Stimulated activated CD4-positive, alpha-beta T cell treated with anti-CD3 and anti-CD28 coated beads, Interleukin-1b, Interleukin-23, amount 100 ng/mL, for 24 hours (primary cell): ENCODE measurements around the gene MMP17.

Experiments used
- DNase-seq, 4 experiments: peaks; one replicate each; pipeline ENCODE4 v3.0.0-alpha.2; 2020; ENCODE audit warnings: low read depth in 4 of 4, low spot score in 1 of 4

The MMP17 gene

GRCh38 chr12:131847456-131847855 is 19.3 kb downstream of the MMP17 start:
- no peak for DNase-seq

DNA sequence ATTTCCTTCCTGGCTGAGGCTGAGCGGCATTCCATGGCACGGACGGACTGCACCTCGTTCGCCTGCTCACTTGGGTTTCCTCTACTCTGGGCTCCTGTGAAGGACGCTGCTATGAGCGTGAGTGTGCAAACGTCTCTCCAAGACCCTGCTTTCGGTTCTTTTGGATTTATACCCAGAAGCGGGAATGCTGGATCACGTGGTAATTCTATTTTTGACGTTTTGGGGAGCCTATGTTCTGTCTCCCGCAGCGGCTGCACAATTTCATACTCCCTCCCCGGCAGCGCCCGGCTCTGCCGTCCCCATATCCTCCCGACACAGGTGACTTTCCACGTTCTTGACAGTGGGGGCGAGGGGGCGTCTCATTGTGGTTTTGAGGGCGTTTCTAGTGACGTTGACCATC is 20.6 kb downstream of the MMP17 start:
- DNase-seq: no peak

DNA sequence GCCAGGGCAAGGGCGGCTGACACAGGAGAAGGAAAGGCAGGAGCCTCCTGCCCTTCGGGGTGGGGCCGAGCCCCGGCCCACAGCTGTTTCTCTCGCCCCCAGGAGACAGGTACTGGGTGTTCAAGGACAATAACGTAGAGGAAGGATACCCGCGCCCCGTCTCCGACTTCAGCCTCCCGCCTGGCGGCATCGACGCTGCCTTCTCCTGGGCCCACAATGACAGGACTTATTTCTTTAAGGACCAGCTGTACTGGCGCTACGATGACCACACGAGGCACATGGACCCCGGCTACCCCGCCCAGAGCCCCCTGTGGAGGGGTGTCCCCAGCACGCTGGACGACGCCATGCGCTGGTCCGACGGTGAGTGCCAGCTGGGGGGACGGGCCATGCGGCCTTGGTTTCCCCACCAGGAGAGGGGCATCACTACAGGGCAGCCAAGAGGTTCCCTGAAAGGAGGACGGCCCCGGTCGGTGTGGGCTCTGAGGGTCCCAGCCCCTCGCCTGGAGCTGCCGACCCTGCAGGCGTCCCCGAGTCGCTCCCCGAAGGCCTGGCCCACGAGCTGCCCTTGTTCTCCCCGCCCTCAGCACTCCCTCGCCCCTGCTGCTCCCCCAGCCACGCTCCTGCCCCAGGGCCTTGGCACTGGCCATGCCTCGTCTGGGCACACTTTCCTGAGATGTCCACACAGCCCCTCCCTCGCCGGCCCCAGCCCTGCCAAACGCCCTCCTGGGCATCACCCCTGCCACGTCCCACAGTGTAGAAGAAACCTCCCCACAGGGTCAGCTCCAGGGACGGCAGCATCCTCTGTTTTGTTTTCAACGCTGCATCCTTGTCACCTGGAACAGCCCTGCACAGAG is 21.7 kb downstream of the MMP17 start:
- DNase-seq: no peak

- no peak for DNase-seq
Observed at GRCh38 chr12:131850856-131851559, 22.8 kb downstream of the MMP17 start.

GRCh38 chr12:131851741-131852550 is 23.8 kb downstream of the MMP17 start:
- DNase-seq: no peak

DNA sequence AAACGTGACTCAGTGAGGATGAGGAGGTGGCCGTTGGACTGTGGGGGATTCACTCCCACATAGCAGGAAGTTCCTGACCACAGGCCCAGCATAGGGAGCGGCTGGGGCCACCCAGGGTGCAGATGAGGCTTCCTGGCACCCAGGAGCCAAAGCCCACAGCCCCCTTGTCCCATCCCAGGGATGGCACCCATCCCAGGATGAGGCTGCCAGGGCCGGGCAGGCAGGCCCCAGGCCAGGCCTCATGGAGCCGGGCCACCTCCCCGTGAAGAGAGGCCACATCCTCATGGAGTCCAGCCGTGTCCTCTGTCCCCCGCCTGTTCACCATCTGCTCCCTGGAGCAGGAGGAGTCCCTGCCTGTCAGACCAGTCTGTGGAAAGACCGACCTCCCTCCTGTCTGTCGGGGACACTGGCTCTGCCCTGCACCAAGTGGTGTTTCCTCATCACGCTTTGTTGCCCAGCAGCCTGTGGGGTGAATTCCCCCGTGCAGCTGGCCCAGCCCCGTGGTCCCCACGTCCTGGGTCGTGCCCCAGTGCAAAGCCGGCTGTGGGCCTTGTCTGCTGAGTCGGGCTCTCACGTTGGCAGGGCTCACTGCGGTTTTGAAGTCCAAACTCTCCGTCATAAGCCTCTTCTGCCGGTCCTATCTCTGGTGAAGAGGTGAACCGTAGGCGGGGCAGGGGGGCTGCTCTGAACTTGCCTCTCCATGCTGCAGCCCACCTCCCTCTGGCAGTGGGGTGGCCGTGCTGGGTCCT is 24.5 kb downstream of the MMP17 start:
- no peak for DNase-seq

DNA sequence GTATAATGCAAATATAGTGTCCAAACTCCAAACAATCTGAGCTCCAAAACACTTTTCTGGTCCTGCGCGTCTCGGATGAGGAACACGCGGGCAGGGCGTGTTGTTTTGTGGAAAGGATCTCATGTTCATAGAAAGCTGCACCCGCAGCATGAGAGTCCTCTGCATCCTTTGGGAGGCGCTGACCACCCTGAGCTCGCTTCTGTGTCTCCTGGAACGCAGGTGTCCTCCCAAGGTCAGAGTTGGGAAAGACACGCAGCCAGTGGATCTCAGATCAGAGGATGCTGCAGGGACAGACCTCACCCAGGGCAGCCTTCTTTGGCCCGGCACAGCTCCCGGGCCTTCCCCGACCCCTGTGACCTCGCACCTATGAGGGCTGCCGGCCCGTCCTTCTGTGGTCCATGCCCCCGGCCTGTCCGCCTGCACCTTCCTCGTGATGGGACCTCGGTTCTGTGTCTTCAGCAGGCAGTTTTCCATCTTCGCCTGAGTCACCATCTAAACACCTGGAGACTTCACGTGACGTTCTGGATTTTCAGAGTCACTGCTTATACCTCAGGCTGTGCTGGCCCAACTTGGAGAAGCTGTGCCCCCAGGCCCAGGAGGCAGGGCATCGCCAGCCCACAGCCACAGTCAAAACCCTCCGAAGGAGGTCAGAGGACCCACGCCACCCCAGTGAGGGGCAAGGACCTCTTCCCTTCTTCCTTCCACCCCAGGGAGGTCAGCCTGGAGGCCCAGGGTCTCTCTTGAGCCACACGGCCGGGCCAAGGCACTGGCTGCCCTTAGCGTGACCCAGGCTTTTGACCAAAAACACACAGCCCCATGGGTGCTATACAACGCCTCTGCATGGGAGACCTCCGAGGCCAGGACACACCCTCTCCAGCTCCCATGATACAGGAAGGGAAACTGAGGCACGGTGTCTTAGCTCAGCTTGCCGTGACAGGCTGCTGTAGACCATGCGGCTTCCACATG is 25.9 kb downstream of the MMP17 start:
- DNase-seq: no peak

DNA sequence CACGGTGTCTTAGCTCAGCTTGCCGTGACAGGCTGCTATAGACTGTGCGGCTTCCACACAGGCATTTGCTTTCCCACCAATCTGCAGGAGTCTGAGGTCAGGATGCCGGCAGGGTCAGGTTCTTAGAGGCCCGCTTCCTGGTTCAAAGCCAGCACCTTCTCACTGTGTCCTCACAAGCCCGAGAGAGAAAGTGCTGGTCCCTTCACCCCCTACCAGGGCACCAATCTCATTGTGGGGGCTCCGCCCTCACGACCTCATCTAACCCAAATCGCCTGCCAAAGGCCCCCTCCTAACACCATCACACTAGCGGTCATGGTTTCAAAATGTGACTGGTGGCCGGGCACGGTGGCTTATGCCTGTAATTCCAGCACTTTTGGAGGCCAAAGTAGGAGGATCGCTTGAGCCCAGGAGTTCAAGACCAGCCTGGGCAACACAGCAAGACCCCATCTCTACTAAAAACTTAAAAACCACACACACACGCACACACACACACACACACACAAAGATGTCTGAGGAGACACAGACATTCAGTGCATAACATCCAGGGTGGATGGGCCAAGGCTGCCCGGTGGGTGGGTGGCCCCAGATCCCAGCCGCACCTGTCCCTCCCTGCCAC is 26.8 kb downstream of the MMP17 start:
- DNase-seq: no peak

GRCh38 chr12:131855521-131856142 is 27.4 kb downstream of the MMP17 start:
- DNase-seq: no peak

- DNase-seq: no peak
Observed at GRCh38 chr12:131856366-131857097, 28.3 kb downstream of the MMP17 start.

- DNase-seq: no peak
Observed at GRCh38 chr12:131857908-131858850, 30.0 kb downstream of the MMP17 start.

- DNase-seq: no peak
Observed at GRCh38 chr12:131860472-131861260, 32.5 kb downstream of the MMP17 start.

GRCh38 chr12:131861261-131862083 is 33.3 kb downstream of the MMP17 start:
- DNase-seq: no peak

DNA sequence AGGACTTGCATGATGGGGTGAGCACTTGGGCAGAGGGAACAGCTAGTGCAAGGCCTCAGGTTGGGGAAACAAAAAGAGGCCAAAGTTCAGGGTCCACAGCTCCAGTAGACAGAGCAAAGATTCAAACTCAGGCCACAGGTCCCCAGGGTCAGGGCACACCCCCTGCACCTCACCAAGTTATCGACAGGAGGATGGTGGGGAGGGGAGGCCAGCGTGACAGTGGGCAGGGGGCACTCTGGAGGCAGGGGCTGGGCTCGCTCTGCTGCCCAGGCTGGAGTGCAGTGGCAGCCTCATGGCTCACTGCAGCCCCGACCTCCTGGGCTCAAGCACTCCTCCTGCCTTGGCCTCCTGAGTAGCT is 33.9 kb downstream of the MMP17 start:
- DNase-seq: no peak

- no peak for DNase-seq
Observed at GRCh38 chr12:131862600-131862993, 34.4 kb downstream of the MMP17 start.
